GM19023 (cell line): Measurements from ENCODE around the gene GNB1L.

Experiments used
- ATAC-seq: cut with Tn5 transposase; IDR thresholded peaks from one replicate; pipeline ENCODE4 v1.9.1; 2021; ENCODE audit warnings: mild to moderate bottlenecking, moderate library complexity; ENCODE audit not compliant: unreplicated experiment

Gene GNB1L

DNA sequence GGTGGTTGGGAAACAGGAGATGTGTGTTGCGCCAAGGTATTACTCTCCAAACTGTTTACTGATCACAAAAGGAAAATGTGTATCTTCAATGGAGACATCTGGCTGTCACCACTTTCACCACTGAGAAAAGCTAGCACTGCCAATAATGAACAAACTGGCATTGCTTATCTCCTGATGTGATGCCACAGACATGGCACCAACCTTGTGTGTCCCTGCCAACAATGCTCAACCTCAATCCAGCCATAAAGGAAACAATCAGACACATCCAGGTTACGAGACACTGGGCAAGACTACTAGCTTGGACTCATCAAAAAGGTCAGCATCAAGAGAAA lies 28.1 kb downstream of the GNB1L start:
- ATAC-seq = no peak

DNA sequence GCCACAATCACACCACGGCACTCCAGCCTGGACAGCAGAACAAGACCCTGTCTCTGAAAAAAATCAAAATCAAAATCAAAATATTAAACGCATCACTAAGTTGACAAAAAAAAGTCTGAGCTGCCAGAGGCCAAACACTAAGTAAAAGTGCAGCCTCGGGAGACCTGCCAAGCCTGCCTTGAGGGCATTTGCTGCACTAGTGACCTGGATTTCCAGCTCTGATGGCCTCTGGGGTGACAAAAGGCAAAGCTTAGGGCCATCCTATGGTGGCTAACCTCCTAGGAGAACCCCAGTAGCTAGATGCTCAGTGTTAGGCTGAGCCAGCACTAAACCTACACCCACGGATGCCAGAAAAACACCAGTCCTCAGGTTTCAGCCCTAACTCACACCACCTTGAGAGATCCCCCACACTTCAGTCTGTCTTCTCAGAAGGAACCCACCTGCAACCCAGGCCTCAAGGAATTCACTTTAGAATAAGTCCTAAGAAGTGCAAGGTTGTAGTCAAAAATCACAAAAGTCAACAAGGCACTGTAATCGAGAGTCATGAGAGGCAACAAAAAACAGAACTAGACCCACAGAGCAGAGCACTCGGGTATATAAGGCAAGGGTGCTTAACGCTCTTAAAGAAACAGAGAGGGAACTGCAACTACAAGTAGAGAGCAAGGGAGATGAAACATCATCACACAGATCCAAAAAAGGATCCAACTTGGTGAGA lies 28.6 kb downstream of the GNB1L start:
- ATAC-seq = no peak

DNA sequence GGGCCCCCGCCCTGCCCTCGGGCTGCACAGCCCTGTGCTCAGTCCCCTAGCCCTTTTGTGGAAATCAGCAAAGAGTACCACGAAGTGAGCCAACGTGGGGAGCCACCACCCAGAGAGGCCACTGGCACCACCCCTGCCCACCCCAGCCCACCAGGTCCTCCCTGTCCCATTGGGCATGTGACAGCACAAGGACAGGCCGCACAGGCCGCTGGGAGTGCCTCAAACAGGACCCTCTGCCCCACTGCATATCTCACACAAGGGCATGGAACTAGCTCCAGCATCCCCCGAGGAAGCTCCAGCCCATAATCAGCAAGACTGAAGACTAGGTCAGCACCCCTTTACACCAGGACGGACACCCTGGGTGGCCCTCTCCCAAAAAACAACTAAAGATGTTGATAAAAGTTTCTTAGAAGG lies 29.7 kb downstream of the GNB1L start:
- no peak for ATAC-seq

DNA sequence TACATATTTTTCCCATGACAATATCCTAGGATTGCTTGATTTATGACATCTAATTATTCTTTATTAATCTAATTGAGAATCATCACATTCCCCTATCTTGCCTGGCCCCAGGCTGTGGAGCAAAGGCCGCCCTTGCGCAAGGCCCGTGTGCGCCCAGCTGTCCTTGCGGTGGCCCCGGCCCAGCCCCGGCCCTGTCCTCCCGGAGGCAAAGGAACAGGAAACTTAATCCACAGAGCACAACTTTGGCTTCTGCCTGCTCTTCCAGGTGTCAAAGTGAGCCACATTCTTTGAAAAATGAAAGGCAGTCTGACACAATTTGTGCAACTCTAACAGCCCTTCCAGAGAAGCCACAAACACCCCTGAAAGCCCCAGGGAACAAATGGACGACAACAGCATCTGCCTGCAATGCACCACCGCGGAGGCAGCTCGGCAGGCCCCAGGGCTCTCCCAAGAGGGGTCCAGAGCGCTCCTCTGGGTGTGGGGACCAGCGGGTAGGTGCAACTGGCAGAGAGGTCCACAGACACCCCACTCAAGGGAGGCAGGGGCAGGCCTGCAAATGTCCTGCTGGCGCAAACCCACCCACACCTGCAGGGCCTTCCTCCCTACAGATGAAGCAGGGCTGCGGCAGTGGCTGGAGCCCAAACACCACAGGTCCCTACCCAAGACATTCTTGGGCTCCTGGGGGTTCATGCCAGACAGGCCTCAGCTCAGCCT lies 30.3 kb downstream of the GNB1L start:
- ATAC-seq = no peak

DNA sequence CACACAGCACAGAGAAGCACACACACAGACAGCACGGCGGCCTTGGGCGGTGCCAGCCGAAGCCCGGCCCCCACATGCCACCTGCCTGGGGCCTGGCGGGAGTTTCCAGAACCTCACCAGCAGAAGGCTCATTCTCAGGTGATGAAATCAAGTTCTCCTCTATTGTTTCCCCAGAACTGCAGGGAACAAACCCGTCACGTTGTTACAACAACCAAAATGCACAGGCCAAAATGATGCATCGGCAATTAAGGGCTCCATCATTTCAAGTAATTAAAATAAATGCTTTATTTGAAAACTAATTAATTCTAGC lies 30.8 kb downstream of the GNB1L start:
- no peak for ATAC-seq

DNA sequence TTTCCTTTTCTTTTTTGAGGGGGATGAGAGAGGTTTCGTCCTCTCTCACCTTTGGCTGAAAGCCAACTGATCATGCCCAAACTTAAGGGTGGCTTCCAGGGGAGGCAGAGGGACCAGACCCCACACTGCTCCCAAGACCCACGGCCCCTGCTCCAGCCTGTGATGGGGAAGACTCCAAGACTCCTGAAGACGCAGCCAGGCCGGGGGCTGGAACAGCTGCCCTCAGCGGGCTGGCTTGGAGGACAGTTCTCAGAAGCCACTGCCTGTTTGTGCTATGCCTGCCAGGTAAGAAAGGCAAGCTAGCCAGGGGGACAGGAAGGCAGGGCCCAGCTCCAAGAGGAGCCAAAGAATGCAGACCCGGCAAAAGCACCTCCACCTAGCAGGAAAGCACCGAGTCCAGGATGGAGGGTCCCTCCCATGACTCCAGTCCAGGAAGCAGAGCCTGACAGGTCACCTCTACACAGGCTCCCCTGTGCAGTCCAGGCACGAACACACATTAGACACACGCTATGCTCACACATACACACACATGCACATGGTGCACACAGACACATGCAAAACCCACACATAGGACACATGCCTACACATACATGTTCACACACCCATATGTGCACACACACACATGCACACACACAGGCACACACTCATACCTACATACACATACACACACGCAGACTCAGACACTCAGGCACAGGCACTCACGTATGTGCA lies 31.3 kb downstream of the GNB1L start:
- no peak for ATAC-seq

DNA sequence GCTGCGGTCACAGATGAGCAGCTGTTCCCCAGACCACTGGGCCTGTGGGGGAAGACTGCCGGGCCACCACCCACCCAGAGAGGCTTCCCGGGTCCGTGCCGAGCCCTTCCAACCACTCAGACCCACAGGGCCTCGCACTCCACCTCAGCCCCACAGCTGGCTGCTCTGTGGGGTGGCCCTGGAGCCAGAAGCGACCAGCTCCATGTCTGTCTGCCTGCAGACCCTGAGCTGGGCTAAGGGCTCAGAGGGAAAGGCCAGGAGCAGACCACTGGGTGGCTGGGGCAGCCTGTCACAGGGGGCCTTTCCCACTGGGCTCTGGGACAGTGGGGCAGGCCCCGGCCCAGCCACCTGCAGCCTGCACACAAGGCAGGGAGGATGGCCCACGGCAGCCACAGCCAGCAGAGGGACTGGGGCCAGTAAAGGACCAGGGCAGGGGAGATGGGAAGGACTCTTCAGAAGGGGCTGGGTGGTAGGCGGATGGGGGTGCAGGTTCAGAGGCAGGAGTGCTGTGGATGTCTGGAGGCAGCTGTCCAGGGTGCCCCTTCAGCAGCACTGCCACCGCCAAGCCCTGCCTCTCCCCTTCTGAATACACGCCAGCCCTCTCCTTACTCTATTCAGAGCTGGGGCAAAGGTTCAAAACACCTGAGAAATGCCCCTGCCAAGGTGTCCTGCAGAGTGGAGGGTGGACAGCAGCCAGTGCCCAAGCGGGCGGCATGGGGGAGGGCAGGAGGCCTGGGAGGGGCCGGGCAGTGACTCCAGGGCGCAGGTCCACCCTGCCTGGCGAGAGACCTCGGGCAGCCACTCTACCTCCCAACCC lies 32.2 kb downstream of the GNB1L start:
- ATAC-seq = no peak

DNA sequence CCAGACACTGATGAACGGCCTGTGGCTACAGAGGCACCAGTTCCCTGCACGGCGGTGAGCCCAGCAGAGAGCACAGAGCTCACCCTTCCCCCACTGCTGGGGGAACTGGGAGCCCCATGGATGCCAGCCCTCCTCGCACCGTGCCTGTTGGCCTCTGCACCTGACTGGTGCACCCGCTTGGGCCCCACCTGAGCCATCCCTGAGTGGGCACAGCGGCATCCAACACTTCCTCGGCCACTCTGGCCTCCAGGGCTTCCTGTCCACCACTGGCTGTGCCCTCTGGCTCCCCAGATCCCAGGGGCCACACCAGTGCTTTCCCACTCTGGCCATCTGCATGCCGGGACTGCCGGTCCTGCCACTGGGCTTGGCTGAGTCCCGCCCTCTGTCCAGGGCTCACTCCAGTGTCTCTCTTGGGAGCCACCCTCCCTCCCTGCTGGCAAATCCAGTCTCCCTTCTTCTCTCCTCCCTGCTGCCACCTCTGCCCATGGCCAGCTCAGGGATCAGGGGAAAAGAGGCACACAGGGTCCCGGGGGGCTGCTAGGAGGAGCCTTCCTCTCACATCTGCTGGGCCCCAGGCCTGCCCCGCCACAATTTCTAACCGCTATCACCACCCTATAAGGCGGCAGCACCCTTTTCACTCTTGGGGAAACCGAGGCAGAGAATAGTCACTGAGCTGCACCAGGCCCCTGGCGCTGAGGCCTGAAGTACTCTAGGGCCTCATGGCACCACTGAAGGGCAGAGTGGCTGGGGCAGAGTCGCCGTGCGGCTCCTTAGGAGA lies 33.0 kb downstream of the GNB1L start:
- ATAC-seq = no peak

DNA sequence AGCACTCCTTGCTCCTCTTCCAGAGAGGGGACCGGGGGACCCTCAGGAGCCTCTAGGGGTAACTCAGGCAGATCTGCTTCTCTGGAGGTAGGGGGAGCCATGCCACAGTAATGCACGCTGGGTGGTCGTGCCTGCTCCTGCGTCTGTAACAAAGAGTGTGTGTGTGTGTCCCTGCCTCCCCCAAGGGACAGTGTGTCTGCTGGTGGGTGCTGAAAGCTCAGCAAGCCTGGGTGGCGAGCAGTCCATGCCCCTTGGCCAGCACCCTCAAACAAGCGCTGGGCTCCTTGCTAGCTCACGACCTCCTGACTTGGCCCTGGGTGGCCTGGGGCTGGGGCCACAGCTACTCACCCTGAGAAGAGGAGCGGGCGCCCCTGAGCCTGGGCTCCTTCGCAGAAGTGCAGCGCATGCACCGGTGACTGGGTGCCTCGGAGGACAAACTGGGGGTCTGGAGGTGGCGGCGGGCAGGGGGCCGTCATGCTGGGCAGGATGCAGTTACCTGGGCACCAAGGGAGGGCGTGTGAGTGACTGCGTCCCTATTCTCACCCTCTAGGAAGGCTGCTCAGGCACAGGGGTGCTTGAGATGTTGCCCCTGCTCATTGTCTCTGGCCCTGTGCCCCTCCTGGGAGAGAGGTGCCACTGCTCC lies 33.7 kb downstream of the GNB1L start:
- ATAC-seq = no peak

DNA sequence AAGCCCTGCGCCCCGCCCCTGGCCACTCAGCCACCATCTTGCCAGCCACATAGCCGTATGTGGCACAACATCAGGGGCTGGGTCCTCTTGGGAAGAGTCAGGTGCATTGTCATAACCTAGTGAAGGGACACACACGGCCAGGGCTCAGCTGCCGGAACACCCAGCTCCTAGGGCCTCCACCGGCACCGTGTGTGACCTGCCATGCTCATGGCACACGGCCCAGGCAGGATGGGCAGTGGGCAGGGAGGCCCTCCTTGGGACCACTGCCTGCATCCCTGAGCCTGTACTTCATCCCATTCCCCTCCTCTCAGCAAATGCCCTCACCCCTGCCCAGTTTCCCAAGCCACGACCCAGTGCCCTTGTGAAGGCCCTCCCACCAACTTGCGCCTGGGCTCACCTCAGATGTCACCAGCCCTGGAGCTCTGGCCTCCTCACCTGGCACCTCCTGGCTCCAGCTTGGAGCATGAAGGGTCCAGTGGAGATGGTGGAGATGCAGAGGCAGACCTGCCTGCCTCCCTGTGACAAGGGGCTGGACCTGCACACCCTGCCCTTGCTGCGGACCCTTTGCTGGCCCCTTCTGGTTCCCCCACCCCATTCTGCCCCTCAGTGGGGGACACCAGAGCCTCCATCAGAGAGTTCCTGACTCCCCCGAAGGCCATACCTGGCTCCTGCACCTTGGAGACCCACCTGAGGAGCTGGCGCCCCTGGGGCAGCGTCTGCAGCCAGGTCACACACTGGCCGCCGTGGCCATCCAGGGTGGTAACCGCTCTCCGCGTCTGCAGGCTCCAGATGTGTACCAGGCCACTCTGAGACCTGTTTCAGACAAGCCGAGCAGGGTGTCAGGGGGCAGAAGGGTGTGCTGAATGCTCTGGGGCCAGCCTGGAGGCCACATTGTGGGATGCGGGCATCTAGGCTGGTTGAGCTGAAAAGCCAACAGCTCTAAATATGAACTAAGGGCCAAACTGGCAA lies 34.5 kb downstream of the GNB1L start:
- ATAC-seq = no peak

DNA sequence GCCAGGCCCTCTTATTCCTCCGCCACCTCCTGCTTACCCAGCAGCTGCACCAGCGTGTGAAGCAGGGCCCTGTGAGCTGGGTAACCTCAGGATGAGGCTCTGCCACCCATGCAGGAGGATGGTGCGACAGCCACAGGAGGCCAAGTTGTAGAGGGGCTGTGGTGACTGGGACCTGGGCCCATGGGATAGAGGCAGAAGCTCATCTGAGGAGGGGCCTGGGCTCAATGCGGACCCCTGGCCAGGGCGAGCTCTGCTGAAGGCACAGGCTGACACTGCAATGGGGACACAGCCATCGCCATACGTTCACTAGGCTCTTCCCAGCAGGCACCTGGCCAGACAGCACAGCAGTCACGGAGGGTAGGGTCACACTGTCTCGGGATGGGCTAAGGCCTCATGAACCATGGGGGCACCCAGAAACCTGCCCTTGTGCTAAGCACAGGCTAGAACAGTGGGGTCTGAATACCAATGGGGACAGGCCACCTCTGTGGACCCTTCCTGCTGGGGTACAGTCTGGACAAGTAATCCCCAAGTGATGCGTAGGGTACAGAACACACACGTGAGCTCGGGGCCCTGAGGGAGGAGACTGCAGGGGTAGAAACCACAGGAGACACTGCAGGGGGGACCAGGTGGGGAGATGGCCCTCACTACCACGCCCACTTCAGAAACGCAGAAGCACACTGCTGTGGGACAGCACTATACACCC lies 35.3 kb downstream of the GNB1L start:
- no peak for ATAC-seq

DNA sequence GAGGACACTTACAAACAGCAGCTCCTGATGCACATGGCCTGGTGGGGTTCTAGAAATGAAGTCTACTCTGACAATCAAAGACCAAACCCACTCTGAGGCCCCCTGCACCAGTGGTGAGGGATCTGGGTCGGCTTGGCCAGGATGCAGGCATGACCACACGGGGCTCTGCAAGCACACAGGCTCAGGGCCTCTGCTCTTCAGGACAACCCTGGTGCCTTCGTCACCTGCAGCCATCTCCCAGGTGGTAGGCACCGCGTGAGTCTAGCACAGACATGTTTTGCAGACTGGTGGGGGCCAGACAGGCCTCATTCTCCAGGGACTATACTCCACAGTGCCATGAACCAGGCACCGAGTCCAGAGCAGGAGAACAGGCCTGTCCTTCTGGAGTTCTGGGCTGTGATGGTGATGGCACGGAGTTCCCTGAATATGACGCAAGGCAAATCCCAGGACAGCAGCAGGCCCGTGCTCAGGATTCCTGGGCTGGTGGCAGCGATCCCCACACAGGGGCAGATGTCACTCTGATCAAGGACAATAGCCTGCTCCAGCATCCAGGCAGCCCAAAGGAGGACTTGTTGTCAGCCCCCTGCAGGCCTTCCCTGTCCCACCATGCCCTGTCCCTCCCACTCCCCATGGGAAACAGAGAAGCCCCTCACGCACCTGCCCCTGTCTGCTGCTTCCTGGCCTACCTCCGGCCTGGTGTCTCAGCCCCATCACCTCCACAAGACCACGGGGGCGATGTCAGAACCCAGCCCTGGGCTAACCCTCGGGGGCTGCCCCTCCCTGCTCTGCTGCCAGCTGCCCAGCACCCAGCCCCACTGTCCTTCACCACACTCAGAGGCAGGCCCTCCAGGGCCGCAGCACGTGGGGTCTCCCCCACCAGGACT lies 36.1 kb downstream of the GNB1L start:
- ATAC-seq = no peak

DNA sequence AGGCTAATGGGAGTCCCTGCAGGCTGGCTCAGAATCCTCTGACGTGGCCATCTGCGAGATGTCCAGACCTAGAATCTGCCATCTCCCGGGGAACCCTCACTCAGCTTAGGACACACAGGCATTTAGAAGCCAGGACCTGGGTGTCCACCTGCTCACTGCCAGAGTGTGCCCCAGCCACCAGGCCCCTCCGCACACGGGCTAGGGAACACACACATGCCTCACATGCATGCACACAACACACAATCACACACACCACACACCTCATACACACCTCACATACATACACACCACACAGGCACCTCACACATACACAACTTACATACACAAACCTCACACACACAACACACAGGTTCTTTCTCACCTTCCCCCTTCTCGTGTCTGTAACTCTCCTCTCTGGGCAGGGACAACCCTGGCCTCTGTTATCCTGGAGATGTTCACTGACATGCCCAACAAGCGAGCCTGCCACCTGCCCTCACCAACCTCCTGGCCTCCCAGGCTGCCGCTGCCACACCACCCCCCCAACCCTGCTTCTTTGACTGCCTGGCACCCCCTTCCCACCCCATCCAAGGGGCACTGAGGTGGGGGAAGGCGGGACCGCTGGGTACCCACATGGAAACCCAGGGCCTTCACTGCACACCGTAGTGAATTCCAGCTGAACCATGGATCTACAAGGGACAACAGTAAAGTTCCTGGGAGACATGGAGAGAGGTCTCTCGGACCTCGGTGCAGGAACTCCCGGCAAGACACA lies 38.1 kb downstream of the GNB1L start:
- no peak for ATAC-seq

DNA sequence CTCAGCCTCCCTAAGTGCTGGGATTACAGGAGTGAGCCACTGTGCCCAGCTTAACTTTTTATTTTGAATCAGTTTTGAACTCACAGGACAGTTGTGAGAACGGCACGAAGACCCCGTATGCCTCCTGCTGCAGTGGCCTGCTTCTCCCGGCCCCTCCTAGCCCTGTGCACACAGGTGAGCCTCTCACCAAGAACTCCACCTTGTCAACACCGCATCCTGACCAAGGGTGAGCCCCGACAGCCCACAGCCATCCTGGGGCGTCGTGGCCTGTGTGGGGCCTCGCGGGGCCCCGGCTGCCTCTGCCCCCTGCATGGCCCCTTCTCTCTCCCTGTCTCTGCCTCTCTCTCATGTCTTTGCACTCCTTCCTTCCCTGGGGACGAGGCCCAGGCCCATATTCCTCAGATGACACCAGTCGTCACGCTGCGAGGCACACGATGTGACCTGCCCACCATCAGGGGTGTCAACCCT lies 38.8 kb downstream of the GNB1L start:
- ATAC-seq = no peak

DNA sequence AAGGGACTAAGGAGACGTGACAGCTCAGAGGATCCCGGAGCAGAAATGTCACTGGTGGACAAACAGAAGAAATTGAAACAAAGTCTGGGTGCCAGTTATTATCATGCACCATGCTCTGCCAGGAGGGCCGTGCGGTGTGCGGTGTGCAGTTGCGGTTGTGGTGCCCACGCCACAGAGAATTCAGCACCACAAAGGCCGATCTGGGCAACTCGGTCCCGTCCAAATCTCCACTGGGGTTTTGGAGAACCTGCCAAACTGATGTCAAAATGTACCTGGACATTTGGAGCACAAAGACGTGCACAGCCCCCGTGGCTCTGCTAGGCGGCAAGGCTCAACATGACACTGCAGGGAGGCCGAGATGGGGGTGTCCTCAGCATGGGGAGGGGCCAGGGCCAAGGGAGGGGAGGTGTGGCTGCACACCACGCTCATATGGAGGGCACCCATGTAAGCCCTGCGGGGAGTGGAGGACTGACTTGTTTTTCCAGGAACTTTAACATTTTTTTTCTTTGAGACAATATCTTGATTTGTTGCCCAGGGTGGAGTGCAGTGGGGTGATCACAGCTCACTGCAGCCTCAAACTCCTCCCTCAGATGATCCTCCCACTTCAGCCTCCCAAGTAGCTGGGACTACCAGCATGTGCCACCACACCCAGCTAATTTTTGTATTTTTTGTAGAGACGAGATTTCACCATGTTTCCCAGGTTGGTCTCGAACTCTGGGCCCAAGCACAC lies 39.4 kb downstream of the GNB1L start:
- no peak for ATAC-seq

DNA sequence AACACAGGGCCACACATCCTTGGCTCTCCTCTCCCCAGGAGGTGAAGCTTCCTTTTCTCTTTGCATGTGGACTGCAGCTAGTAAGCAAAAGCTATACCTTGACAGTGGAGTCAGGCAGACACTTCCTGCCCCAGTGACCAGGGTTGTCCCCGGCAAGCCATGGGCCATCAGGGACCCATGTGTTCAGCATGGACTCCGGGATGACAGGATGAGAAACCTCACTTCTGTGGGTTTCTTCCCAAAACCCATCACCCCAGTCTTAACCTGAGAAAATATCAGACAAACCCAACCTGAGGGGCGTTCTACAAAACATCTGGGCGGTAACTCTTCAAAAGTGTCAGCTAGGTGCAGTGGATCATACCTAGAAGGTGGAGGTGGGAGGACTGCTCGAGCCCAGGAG lies 40.2 kb downstream of the GNB1L start:
- no peak for ATAC-seq
